ENCODE results near the gene ACTR6. TPM values are rescaled to one million over a fixed set of nuclear protein-coding genes. Genes with fewer than 3 reads are reported as not detected.
"Not testable (repeated sequence)": the region's sequence is repeated elsewhere in the genome, so short reads cannot be mapped to it uniquely, and the experiment has no call there.

ACTR6 gene
- total and polyA plus RNA-seq, 9 donors = 18.1 to 22.4 (median 19.6) TPM

DNA sequence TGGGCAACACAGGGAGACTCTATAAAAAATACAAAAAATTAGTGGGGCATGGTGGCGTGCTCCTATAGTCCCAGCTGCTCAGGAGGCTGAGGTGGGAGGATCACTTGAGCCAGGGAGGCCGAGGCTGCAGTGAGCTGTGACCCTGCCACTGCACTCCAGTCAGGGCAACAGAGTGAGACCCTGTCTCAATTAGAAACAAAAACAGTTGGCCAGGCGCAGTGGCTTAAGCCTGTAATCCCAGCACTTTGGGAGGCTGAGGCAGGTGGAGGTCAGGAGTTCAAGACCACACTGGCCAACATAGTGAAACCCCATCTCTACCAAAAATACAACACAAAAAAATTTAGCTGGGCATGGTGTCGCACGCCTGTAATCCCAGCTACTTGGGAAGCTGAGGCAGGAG is 64.5 kb downstream of the ACTR6 start:
- H3K27ac ChIP-seq (ENCODE audit: low read length); H3K36me3 ChIP-seq (ENCODE audit: control insufficient read depth, insufficient read depth, low read length); H3K4me1 ChIP-seq (ENCODE audit: control insufficient read depth, insufficient read depth, low read length); H3K4me3 ChIP-seq (ENCODE audit: low read length); DNase-seq; H3K9me3 ChIP-seq (replicated peaks; ENCODE audit: control insufficient read depth, low read depth, low read length); H3K27me3 ChIP-seq (ENCODE audit: control insufficient read depth, insufficient read depth, low read length): not testable (repeated sequence)
- 100% methylated on average over 2 of the region's 5 CpGs for WGBS (ENCODE audit: insufficient coverage)

DNA sequence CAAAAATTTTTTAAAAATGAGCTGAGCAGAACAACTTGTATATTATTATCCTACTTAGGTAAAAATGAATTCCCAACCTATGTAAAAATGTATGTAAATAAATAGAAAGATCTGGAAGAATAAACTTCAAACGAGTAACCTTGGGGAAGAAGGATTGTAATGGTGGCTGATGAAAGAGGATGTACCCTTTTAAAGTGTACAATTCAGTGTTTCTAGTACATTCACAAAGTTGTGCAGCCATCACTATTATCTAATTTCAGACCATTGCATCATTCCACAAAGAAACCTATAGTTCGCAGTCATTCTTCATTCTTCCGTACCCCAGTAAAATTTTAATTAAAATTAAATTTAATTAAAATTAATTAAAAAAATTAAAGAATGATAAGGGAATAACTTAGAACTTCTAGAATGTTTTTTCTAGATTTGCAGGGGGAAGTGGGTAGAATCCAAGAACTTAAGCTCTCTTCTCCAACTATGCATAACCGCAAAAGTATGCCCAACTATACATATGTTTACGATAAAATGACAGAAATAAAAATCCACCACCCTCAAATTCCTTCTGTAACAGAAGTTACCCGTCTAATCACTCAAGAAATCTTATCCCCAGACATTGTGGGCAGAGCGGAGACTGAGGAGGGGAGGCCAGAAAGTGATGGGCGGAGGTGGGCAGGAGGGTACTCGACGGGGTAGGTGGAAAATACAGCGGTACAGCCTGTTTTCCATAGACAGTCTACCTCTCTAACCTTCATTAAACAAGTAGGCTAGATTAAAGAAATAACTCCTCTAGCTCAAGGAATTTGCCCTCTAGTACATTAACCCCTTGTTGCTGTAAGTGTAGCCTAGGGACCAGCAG is 65.3 kb downstream of the ACTR6 start:
- no CpG with 5 or more reads among the region's 11 CpGs for WGBS (ENCODE audit: insufficient coverage)
- H3K36me3 ChIP-seq (ENCODE audit: control insufficient read depth, insufficient read depth, low read length) = no peaks in the 10 kb centered on the region
- no peaks in the 10 kb centered on the region for H3K27me3 ChIP-seq (ENCODE audit: control insufficient read depth, insufficient read depth, low read length)
- H3K27ac ChIP-seq (ENCODE audit: low read length) = peak overlapping the region; percentile 95
- H3K9me3 ChIP-seq (replicated peaks; ENCODE audit: control insufficient read depth, low read depth, low read length) = no peaks in the 10 kb centered on the region
- DNase-seq = no peak
- peak overlapping the region; percentile 79 for H3K4me3 ChIP-seq (ENCODE audit: low read length)
- H3K4me1 ChIP-seq (ENCODE audit: control insufficient read depth, insufficient read depth, low read length) = peaks cover 6% of the 10 kb centered on the region

DNA sequence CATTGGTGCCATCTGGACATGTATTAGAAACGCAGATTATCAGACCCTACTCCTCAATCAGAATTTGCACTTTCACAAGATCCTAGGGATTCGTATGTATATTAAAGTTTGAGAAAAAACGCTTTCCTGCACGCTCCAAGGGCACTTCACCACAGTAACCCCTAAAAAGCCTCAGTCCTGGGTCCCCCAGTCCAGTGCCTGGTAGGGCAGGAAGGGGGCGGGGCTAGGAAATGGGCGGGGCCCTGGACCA is 65.9 kb downstream of the ACTR6 start:
- Histone ChIP-seq H3K9me3 (replicated peaks; ENCODE audit: control insufficient read depth, low read depth, low read length) (no peaks in the 10 kb centered on the region), H3K4me3 (ENCODE audit: low read length) (peak overlapping the region; percentile 79), H3K36me3 (ENCODE audit: control insufficient read depth, insufficient read depth, low read length) (no peaks in the 10 kb centered on the region), H3K27ac (ENCODE audit: low read length) (peak overlapping the region; percentile 95), H3K4me1 (ENCODE audit: control insufficient read depth, insufficient read depth, low read length) (peaks cover 6% of the 10 kb centered on the region), H3K27me3 (ENCODE audit: control insufficient read depth, insufficient read depth, low read length) (no peaks in the 10 kb centered on the region)
- no peak for DNase-seq
- WGBS (ENCODE audit: insufficient coverage) = 0% methylated on average over 2 of the region's 6 CpGs

DNA sequence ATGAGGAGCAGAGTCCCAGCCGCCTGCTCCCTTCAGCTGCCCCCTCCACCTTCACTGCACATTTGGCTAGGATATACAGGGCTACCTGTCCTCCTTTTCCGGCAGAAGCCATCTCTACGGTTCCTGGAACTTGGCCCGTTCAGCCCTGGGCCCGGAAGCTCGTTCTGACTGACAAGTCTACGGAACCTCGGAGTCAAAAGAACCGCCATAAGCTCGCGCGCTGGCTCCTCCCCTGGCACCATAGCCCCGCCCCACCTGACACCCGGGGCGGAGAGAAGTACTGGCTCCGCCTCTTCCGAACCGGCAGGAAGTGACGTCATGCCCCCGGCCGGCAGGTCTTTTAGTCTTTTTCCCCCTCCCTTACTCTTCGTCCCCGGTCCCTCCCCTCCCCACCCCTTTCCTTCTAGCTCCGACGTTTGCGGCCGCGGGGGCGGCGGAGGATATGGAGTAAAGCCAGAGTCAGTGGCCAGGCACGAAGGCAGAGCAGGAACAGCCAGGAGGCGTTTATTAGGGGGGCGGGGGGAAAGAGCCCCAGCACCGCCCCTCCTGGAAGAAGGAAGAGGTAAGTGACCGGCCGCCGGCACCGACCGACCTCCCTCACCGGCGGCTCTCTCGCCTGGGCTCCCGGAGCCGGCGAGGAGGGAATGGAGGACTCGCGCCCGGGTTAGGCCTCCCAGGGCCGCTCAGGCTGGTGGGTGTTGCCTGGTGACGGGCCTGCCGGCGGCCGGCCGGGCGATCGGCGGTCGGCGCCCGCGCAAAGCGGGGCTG is 66.4 kb downstream of the ACTR6 start, which contains the start of the genes DEPDC4 and SCYL2:
Gene DEPDC4, minus strand, starts transcription at position 245 of the 768 bp plus-strand sequence. Its CDS starts 3 bp downstream, at position 242.
Gene SCYL2, plus strand, starts transcription at position 343 of the 768 bp plus-strand sequence. CDS start 15,794 bp downstream, outside the sequence.
- DNase-seq = peak; percentile 98
- WGBS (ENCODE audit: insufficient coverage) = 0% methylated on average over 45 of the region's 62 CpGs
- Histone ChIP-seq H3K27ac (ENCODE audit: low read length) (peak within 1 kb of the TSS; percentile 95), H3K9me3 (replicated peaks; ENCODE audit: control insufficient read depth, low read depth, low read length) (no peaks in the 10 kb centered on the region), H3K4me3 (ENCODE audit: low read length) (peak within 1 kb of the TSS; percentile 79), H3K27me3 (ENCODE audit: control insufficient read depth, insufficient read depth, low read length) (no peaks in the 10 kb centered on the region), H3K4me1 (ENCODE audit: control insufficient read depth, insufficient read depth, low read length) (peaks cover 6% of the 10 kb centered on the region), H3K36me3 (ENCODE audit: control insufficient read depth, insufficient read depth, low read length) (no peaks in the 10 kb centered on the region)

DNA sequence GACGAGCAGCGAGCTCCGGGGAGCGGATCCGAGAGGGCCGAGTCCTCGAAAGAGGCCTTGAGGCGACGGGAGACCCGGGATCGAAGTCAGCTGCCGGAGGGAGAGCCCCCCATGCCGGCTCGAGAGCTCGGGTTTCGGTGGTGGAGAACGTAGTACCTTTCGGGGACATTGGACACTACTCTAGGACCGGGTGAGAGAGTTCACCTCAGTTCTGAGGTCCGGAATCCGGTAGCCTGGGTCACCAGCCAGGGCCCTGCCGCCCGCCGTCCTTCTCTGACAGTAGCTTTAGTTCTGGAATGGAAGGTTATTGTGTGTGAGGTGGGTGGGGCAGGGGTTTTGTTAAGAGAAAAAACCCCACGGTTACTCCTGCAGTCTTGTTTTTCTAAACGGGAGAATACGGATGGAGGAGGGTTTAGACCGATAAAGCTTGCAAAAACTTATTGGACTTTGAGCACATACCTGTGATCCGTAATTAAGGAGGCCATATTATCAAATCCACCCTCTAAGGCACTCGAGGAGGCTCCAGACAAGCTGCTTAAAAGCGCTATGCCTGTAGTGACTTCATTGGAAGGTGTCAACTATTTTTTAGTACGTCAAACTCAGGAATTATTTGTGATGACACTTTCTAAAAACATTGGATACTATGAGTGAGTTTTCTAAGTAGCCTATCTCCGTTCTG is 67.1 kb downstream of the ACTR6 start:
- Histone ChIP-seq H3K4me3 (ENCODE audit: low read length) (peak overlapping the region; percentile 79), H3K9me3 (replicated peaks; ENCODE audit: control insufficient read depth, low read depth, low read length) (no peaks in the 10 kb centered on the region), H3K27me3 (ENCODE audit: control insufficient read depth, insufficient read depth, low read length) (no peaks in the 10 kb centered on the region), H3K4me1 (ENCODE audit: control insufficient read depth, insufficient read depth, low read length) (peaks cover 6% of the 10 kb centered on the region), H3K36me3 (ENCODE audit: control insufficient read depth, insufficient read depth, low read length) (no peaks in the 10 kb centered on the region), H3K27ac (ENCODE audit: low read length) (peak overlapping the region; percentile 95)
- DNase-seq = peak; percentile 43
- 0% methylated on average over 19 of the region's 33 CpGs for WGBS (ENCODE audit: insufficient coverage)

DNA sequence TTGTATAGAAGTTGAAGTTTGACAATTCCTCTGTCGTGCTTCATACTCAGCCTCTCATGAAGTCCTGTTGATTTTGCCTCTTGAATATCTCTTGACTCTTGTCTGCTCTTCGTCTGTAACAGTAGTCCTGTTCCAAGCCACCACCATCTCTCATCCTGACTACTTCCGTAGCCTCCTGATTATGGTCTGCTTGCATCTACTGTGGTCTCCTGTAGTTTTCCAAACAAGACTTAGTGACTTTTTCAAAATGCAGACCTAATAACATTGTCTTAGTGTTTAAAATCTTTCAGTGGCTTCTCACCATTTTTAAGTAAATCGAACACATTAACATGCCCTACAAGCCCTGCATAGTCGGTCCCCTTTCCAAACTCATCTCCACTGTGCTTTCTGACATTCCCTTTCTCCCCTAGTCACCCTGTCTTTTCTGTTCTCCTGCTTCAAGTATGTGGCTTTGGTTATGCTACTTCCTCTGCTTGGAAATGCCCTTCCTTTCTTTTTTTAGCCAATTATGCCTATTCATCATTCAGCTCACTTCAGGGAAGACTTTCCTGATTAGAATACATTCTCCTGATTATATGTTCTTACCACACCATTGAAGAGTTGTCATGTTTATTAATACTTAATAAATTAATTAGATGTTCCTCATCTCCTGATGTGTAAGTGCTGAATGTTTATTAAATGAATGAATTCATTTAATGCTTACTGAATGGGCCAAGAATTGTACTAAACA is 68.4 kb downstream of the ACTR6 start:
- no peaks in the 10 kb centered on the region for H3K27me3 ChIP-seq (ENCODE audit: control insufficient read depth, insufficient read depth, low read length)
- DNase-seq = no peak
- peaks cover 6% of the 10 kb centered on the region for H3K4me1 ChIP-seq (ENCODE audit: control insufficient read depth, insufficient read depth, low read length)
- no peak overlapping the region for H3K27ac ChIP-seq (ENCODE audit: low read length)
- H3K4me3 ChIP-seq (ENCODE audit: low read length) = no peak overlapping the region
- no peaks in the 10 kb centered on the region for H3K9me3 ChIP-seq (replicated peaks; ENCODE audit: control insufficient read depth, low read depth, low read length)
- 62% methylated on average over 5 of the region's 5 CpGs for WGBS (ENCODE audit: insufficient coverage)
- H3K36me3 ChIP-seq (ENCODE audit: control insufficient read depth, insufficient read depth, low read length) = no peaks in the 10 kb centered on the region

DNA sequence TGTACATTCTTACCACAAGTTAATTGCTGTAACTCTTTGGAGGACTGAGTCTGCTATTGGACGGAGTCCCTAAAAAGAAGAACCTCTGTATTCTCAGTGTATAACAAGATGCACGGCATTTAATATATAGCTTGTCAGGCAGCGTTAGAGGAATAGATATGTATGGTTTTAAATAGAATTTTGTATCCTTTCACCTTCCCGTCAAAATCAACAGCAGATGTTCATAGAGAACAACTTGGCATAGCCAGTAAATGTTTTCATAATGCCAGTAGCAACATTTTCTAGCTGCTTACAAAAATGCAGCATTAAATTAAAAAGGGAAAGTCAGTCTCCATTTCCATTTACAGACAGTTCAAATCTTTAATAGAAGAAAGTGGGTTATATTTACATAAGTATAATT is 73.2 kb downstream of the ACTR6 start:
- no peaks in the 10 kb centered on the region for H3K9me3 ChIP-seq (replicated peaks; ENCODE audit: control insufficient read depth, low read depth, low read length)
- peaks cover 3% of the 10 kb centered on the region for H3K4me1 ChIP-seq (ENCODE audit: control insufficient read depth, insufficient read depth, low read length)
- no peak for DNase-seq
- H3K36me3 ChIP-seq (ENCODE audit: control insufficient read depth, insufficient read depth, low read length) = no peaks in the 10 kb centered on the region
- no peak overlapping the region for H3K4me3 ChIP-seq (ENCODE audit: low read length)
- no peaks in the 10 kb centered on the region for H3K27me3 ChIP-seq (ENCODE audit: control insufficient read depth, insufficient read depth, low read length)
- H3K27ac ChIP-seq (ENCODE audit: low read length) = no peak overlapping the region
- no CpG with 5 or more reads among the region's 4 CpGs for WGBS (ENCODE audit: insufficient coverage)

Other genes starting within 250 kb of the ACTR6 start
- 5.6 TPM for gene ANKS1B, start 215.9 kb upstream of the ACTR6 start, total RNA-seq
- gene ANKS1B, start 215.9 kb upstream of the ACTR6 start, polyA plus RNA-seq (ENCODE audit: insufficient read depth in 1 of 8, insufficient read length in 8 of 8, low replicate concordance in 1 of 8) = 1 to 10 TPM; 1.4 to 3.5 (median 2.7) TPM
- 20.7 TPM for gene BLTP3B, start 57.9 kb upstream of the ACTR6 start, total RNA-seq
- 10 to 100 TPM; 10.6 to 17.2 (median 13.2) TPM for gene BLTP3B, start 57.9 kb upstream of the ACTR6 start, polyA plus RNA-seq (ENCODE audit: insufficient read depth in 1 of 8, insufficient read length in 8 of 8, low replicate concordance in 1 of 8)
- gene DEPDC4, start 66.3 kb downstream of the ACTR6 start, total RNA-seq = 1.6 TPM
- 1 to 10 TPM in 7 of 8 donors, under 1 TPM in 1; 0.57 to 2.8 (median 1.3) TPM for gene DEPDC4, start 66.3 kb downstream of the ACTR6 start, polyA plus RNA-seq (ENCODE audit: insufficient read depth in 1 of 8, insufficient read length in 8 of 8, low replicate concordance in 1 of 8)
- gene SCYL2, start 66.4 kb downstream of the ACTR6 start, total RNA-seq = 27.6 TPM
- 10 to 100 TPM; 22.2 to 33.8 (median 27.0) TPM for gene SCYL2, start 66.4 kb downstream of the ACTR6 start, polyA plus RNA-seq (ENCODE audit: insufficient read depth in 1 of 8, insufficient read length in 8 of 8, low replicate concordance in 1 of 8)
- gene SLC17A8, start 156.3 kb downstream of the ACTR6 start, total RNA-seq = 0.35 TPM
- gene SLC17A8, start 156.3 kb downstream of the ACTR6 start, polyA plus RNA-seq (ENCODE audit: insufficient read depth in 1 of 8, insufficient read length in 8 of 8, low replicate concordance in 1 of 8) = under 1 TPM; 0.37 to 0.57 (median 0.46) TPM